Measurements from ENCODE around the gene LRRC3.
A peak's percentile ranks its signal among the peaks of the same experiment; 100 is the strongest.

The LRRC3 gene

GRCh38 chr21:44509539-44509938 lies 54.2 kb downstream of the LRRC3 start:
- H3K27ac ChIP-seq: no peak overlapping the region
- H3K27me3 ChIP-seq (replicated peaks): peaks cover 4% of the 10 kb centered on the region
- DNase-seq: no peak
- H3K4me3 ChIP-seq (ENCODE audit: low read depth, low read length): no peak overlapping the region
- TF ChIP-seq, protein P1, sequence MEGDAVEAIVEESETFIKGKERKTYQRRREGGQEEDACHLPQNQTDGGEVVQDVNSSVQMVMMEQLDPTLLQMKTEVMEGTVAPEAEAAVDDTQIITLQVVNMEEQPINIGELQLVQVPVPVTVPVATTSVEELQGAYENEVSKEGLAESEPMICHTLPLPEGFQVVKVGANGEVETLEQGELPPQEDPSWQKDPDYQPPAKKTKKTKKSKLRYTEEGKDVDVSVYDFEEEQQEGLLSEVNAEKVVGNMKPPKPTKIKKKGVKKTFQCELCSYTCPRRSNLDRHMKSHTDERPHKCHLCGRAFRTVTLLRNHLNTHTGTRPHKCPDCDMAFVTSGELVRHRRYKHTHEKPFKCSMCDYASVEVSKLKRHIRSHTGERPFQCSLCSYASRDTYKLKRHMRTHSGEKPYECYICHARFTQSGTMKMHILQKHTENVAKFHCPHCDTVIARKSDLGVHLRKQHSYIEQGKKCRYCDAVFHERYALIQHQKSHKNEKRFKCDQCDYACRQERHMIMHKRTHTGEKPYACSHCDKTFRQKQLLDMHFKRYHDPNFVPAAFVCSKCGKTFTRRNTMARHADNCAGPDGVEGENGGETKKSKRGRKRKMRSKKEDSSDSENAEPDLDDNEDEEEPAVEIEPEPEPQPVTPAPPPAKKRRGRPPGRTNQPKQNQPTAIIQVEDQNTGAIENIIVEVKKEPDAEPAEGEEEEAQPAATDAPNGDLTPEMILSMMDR (IDR thresholded peaks at IDR 0.05; ENCODE audit: low read depth, low read length, missing control alignments): no peak
- H3K36me3 ChIP-seq (replicated peaks): no peaks in the 10 kb centered on the region
- in situ Hi-C loops (cut with HindIII; ENCODE audit: low pct_ligation_motif_present, low sequenced_read_pairs): no loop called here

- Histone ChIP-seq H3K4me3 (ENCODE audit: low read depth, low read length) (no peak overlapping the region), H3K27me3 (replicated peaks) (peaks cover 4% of the 10 kb centered on the region), H3K27ac (no peak overlapping the region), H3K36me3 (replicated peaks) (no peaks in the 10 kb centered on the region)
- no peak for DNase-seq
- in situ Hi-C loops (cut with HindIII; ENCODE audit: low pct_ligation_motif_present, low sequenced_read_pairs): no loop called here
- TF ChIP-seq, protein P1 (IDR thresholded peaks at IDR 0.05; ENCODE audit: low read depth, low read length, missing control alignments): no peak
Observed at GRCh38 chr21:44510109-44510507, 54.8 kb downstream of the LRRC3 start.

DNA sequence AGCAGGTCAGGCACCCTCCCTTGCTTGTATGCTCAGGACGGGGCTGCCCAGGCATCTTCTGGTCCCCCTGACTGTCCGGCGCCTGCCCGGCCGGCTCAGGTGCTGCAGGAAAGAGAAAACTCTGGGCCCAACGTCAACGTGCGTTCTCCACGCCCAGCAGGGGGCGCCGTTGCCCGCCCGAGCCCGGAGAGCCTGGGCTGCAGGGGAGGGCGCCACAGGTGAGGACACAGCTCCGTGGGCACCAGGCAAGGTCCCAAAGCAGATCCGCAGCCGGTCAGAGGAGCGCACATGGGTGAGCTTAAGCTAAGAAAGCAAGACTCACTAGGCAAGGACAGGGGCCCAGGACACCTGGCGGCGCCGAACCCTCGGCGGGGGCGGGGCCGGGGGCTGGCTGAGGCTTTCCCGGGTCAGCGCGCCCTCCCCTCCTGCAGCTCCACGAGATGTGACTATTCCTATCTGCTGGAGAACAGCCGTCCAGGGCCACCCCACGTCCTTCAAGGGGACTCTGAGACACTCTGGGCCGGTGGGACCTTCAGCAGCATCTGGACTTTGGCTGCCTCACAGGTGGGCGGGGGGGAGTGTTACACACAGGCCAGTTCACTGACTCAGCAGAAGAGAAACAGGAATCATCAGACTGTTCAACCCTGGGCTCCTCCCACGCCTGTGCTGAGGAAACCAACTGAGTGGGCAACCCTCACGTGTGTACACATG lies 55.4 kb downstream of the LRRC3 start:
- no peak overlapping the region for H3K27ac ChIP-seq
- no peak overlapping the region for H3K4me3 ChIP-seq (ENCODE audit: low read depth, low read length)
- TF ChIP-seq, protein P1 (IDR thresholded peaks at IDR 0.05; ENCODE audit: low read depth, low read length, missing control alignments): peak; percentile 82
- H3K36me3 ChIP-seq (replicated peaks): no peaks in the 10 kb centered on the region
- in situ Hi-C loops (cut with HindIII; ENCODE audit: low pct_ligation_motif_present, low sequenced_read_pairs): no loop called here
- peak; percentile 7 for DNase-seq
- H3K27me3 ChIP-seq (replicated peaks): peaks cover 4% of the 10 kb centered on the region

- no peak overlapping the region for H3K4me3 ChIP-seq (ENCODE audit: low read depth, low read length)
- no peak overlapping the region for H3K27ac ChIP-seq
- peaks cover 4% of the 10 kb centered on the region for H3K27me3 ChIP-seq (replicated peaks)
- H3K36me3 ChIP-seq (replicated peaks): no peaks in the 10 kb centered on the region
- TF ChIP-seq, protein P1 (IDR thresholded peaks at IDR 0.05; ENCODE audit: low read depth, low read length, missing control alignments): no peak
- in situ Hi-C loops (cut with HindIII; ENCODE audit: low pct_ligation_motif_present, low sequenced_read_pairs): no loop called here
- no peak for DNase-seq
Observed at GRCh38 chr21:44511219-44511937, 56.1 kb downstream of the LRRC3 start.
